ENCODE measurements around the gene BRD3OS. TPM values are rescaled to one million over a fixed set of nuclear protein-coding genes. Genes with fewer than 3 reads are reported as not detected.

BRD3OS gene
- total RNA-seq, 1 donor from 2014 or later: 5.4 TPM

GRCh38 chr9:134035041-134036039 lies 10.1 kb downstream of the BRD3OS start:
- no peak for DNase-seq

- DNase-seq: no peak
Observed at GRCh38 chr9:134036130-134036529, 10.8 kb downstream of the BRD3OS start.

GRCh38 chr9:134037641-134038040 lies 12.4 kb downstream of the BRD3OS start:
- no peak for DNase-seq

- DNase-seq: no peak
Observed at GRCh38 chr9:134039386-134040175, 14.3 kb downstream of the BRD3OS start.

GRCh38 chr9:134040176-134040565 lies 14.9 kb downstream of the BRD3OS start:
- no peak for DNase-seq

- no peak for DNase-seq
Observed at GRCh38 chr9:134040781-134041648, 15.7 kb downstream of the BRD3OS start.

GRCh38 chr9:134041649-134041962 lies 16.3 kb downstream of the BRD3OS start:
- DNase-seq: no peak

- DNase-seq: no peak
Observed at GRCh38 chr9:134043531-134043988, 18.3 kb downstream of the BRD3OS start.

GRCh38 chr9:134044944-134045343 lies 19.7 kb downstream of the BRD3OS start:
- DNase-seq: no peak

GRCh38 chr9:134045841-134046544 lies 20.7 kb downstream of the BRD3OS start:
- DNase-seq: no peak

- no peak for DNase-seq
Observed at GRCh38 chr9:134046894-134047681, 21.8 kb downstream of the BRD3OS start.

GRCh38 chr9:134047868-134048581 lies 22.7 kb downstream of the BRD3OS start:
- DNase-seq: no peak

GRCh38 chr9:134048582-134048968 lies 23.3 kb downstream of the BRD3OS start:
- DNase-seq: no peak

GRCh38 chr9:134049236-134049635 lies 24.0 kb downstream of the BRD3OS start:
- DNase-seq: no peak

- no peak for DNase-seq
Observed at GRCh38 chr9:134049772-134050588, 24.7 kb downstream of the BRD3OS start.

GRCh38 chr9:134050726-134051125 lies 25.4 kb downstream of the BRD3OS start:
- DNase-seq: no peak

- DNase-seq: no peak
Observed at GRCh38 chr9:134051319-134051718, 26.0 kb downstream of the BRD3OS start.

- no peak for DNase-seq
Observed at GRCh38 chr9:134052491-134052890, 27.2 kb downstream of the BRD3OS start.

- no peak for DNase-seq
Observed at GRCh38 chr9:134052941-134053340, 27.7 kb downstream of the BRD3OS start.
